ENCODE results near the gene OFD1. TPM values are rescaled to one million over a fixed set of nuclear protein-coding genes. Genes with fewer than 3 reads are reported as not detected.
A peak's percentile ranks its signal among the peaks of the same experiment; 100 is the strongest.

The OFD1 gene
- total RNA-seq, 1 experiment from 2014 or later = 12.9 TPM

DNA sequence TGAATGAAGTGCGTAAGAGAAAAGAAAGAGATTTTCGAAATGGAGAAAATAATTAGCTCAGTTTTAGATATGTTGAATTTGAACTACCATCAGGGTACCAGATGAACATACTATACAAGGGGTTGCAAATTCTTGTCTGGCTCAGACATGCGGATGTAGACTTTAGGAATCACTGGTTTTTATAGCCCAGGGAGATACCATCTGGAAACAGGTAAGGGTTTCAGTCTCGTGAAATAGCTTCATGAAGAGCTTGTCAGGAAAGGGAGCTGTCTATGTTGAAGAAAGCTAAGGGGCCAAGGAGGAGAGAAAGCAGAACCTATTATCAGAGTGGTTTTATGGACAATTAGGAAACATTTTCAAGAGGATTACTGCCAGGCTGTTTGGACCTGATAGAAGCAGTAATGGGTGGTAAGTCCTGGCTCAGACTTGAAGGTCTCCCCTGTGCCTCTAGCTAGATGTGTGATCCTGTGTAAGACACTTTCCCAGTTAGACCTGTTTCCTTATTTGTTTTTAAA is 38.9 kb upstream of the OFD1 start:
- Histone ChIP-seq H3K4me3 (no peak overlapping the region), H3K4me1 (replicated peaks) (peaks cover 11% of the 10 kb centered on the region; the same call in 1 of the 2 replicates)

DNA sequence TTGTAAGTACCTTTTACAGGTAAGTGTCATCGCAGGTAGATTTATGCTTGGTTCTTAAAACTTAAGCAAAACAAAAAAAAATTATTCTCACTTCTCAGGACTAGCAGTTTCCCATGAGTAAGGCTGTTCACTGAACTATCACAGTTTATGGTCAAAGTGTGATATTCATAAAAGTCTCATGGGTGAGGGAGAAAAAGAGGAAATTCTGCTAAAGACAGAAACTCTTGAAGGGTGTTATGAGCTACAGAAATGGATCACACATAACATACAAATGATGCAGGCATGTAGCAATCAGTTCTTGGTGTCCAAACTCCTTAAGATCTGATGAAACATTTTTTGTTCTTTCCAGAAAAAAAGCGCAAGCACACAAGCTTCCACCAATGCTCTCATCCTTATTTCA is 37.1 kb upstream of the OFD1 start:
- Histone ChIP-seq H3K4me3 (no peak overlapping the region), H3K27me3 (replicated peaks) (no peaks in the 10 kb centered on the region), H3K4me1 (replicated peaks) (peaks cover 11% of the 10 kb centered on the region; the same call in 1 of the 2 replicates), H3K27ac (no peak overlapping the region), H3K9me3 (replicated peaks) (no peaks in the 10 kb centered on the region), H3K36me3 (no peaks in the 10 kb centered on the region)
- DNase-seq (ENCODE audit: low read depth in 1 of 2, low spot score in 2 of 2) = no peak

More for the DNA sequence above, 38.9 kb upstream of the OFD1 start:
- Histone ChIP-seq H3K36me3 (no peaks in the 10 kb centered on the region), H3K27me3 (replicated peaks) (no peaks in the 10 kb centered on the region), H3K9me3 (replicated peaks) (no peaks in the 10 kb centered on the region), H3K27ac (no peak overlapping the region)
- DNase-seq (ENCODE audit: low read depth in 1 of 2, low spot score in 2 of 2) = no peak

DNA sequence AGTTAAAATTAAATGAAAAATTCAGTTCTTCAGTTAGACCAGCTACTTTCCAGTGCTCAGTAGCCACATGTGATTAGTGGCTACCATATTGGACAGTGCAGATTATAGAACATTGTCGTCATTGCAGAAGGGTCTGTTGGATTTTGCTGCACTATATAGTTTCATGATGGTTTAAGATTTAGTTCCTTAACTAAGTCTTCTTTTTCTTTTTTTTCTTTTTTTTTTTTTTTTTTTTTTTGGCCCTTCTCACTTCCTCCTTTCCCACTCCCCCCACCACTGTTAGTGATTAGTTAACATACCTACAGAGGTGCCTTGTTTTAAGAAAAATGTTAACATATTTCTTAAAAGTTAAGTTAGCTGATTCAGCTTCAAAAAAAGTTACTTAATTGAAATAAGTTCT is 36.6 kb upstream of the OFD1 start:
- Histone ChIP-seq H3K4me3 (no peak overlapping the region), H3K36me3 (no peaks in the 10 kb centered on the region), H3K27me3 (replicated peaks) (no peaks in the 10 kb centered on the region), H3K27ac (no peak overlapping the region), H3K9me3 (replicated peaks) (no peaks in the 10 kb centered on the region), H3K4me1 (replicated peaks) (peaks cover 11% of the 10 kb centered on the region; the same call in 1 of the 2 replicates)
- DNase-seq (ENCODE audit: low read depth in 1 of 2, low spot score in 2 of 2) = no peak

DNA sequence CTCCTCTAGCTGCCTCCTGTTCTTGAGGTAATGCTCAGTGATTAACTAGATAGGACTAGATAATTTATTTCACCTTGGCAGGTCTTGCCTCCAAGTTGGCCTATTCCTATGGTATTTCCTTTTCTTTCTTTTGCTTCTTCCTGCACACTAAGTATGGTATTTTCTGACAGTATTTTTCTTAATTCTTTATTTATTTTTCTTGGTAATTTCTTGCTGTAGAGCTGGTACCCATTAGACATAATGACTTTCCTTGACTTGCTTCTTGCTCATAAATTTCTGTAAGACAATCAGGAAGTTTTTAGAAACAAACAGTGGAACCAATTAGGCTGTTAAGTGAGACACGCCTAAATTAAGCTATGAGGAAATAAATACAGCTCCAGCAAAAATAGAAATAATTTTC is 36.1 kb upstream of the OFD1 start:
- Histone ChIP-seq H3K36me3 (no peaks in the 10 kb centered on the region), H3K27me3 (replicated peaks) (no peaks in the 10 kb centered on the region), H3K27ac (no peak overlapping the region), H3K4me3 (no peak overlapping the region), H3K9me3 (replicated peaks) (no peaks in the 10 kb centered on the region), H3K4me1 (replicated peaks) (peaks cover 6% of the 10 kb centered on the region; the same call in 1 of the 2 replicates)
- DNase-seq (ENCODE audit: low read depth in 1 of 2, low spot score in 2 of 2) = no peak

DNA sequence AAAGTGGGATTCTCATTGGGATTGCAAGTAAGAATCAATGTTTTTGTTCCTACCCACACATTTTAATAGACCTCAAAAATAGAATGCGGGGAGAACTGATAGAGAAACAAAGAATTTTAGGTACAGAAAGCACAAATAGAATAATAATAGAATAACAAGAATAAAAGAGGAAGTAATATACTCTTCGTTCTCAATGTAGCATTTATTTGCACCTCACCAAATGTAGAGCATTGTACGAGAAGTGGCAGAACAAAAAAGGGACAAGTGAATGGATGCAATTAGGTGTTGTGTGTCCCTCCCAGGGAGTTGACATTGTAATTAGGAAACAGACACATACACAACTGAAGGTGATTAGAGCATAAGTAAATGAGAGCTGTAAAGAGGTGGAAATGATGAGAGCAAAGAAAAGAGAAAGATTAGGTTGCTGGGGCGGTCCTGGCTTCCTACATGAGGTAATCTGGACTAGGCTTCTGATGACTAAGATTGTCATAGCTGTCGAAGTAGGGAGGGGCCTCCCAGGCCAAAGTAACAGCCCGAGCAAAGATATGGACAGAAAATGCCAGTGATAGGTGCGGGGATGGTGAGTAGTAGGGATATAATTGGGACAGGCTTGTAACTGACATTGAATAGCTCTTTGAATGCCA is 35.2 kb upstream of the OFD1 start:
- DNase-seq (ENCODE audit: low read depth in 1 of 2, low spot score in 2 of 2) = no peak
- Histone ChIP-seq H3K4me3 (no peak overlapping the region), H3K27me3 (replicated peaks) (no peaks in the 10 kb centered on the region), H3K9me3 (replicated peaks) (no peaks in the 10 kb centered on the region), H3K27ac (no peak overlapping the region), H3K4me1 (replicated peaks) (no peaks in the 10 kb centered on the region; the same call in 1 of the 2 replicates), H3K36me3 (no peaks in the 10 kb centered on the region)

DNA sequence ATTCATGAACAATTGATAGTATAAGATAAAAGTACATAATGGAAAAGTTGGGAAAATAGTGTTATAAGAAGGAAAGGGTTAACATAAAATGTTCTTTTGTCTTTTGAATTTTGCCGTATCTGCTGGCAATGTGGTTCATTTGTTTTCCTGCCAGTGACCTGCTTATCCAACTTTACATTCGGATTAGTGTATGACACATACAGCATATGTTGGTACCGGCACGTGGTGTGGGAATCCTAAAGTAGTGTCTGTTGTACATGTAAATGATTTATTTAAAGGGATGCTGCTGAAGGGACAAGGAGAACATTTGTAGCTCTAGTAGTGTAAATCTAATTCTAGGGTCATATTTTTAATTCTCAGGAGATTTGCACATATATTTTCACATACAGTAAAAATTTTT is 34.2 kb upstream of the OFD1 start:
- Histone ChIP-seq H3K27ac (no peak overlapping the region), H3K4me1 (replicated peaks) (no peaks in the 10 kb centered on the region), H3K4me3 (no peak overlapping the region), H3K36me3 (no peaks in the 10 kb centered on the region), H3K27me3 (replicated peaks) (no peaks in the 10 kb centered on the region), H3K9me3 (replicated peaks) (no peaks in the 10 kb centered on the region)
- no peak for DNase-seq (ENCODE audit: low read depth in 1 of 2, low spot score in 2 of 2)

DNA sequence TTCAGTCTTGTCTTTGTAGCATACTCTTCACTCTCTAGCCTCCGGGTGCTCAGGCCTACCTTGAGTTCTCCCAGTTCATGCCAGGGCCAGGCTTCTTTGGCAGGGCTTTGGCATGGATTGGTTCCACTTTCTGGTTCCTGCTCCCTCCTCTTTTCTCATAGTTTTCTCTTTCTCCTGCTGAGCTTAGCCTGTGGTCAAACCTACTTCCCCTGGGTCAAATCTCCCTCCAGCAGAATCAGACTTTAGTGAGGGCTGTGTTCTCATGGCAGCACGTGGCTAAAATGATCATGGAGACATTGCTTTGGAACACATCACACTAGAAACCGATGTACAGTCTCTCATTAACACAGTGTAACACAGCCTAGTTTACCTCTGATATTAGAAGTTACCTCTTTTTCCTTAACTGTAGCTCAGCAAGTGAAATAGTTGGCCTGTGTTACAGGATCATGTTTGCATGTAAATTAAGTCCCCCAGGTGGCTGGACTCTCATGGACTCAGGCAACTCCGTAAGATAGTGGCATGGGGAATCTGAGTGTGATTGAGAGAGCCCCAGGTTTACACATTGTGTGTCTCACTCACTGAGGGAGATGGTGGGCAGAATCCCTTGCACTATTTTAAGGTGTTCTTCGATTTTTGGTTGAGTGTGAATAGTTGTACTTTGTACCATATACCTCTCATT is 32.3 kb upstream of the OFD1 start:
- H3K9me3 ChIP-seq (replicated peaks) = no peaks in the 10 kb centered on the region
- DNase-seq (ENCODE audit: low read depth in 1 of 2, low spot score in 2 of 2) = no peak
- no peak overlapping the region for H3K4me3 ChIP-seq
- H3K4me1 ChIP-seq (replicated peaks) = no peaks in the 10 kb centered on the region
- H3K27ac ChIP-seq = no peak overlapping the region
- H3K36me3 ChIP-seq = no peaks in the 10 kb centered on the region
- no peaks in the 10 kb centered on the region for H3K27me3 ChIP-seq (replicated peaks)

DNA sequence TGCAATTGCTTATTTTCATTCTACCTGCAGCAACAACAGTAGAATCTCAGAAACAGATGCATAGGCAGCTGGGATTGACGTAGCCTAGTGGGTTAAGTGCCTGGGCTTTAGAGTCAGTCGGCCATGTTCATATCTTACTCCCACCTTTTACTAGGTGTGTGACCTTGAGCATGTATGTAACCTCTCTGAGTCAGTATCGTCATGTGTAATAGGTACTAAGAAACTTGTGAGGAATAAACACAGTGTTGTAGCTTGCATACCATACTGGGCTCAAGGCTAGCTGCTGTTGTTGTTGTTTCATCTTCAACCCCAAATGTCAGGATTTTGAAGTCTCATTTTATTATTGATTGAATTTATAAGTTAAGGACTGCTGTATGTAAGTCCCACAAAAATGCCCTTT is 31.4 kb upstream of the OFD1 start:
- no peak for DNase-seq (ENCODE audit: low read depth in 1 of 2, low spot score in 2 of 2)

DNA sequence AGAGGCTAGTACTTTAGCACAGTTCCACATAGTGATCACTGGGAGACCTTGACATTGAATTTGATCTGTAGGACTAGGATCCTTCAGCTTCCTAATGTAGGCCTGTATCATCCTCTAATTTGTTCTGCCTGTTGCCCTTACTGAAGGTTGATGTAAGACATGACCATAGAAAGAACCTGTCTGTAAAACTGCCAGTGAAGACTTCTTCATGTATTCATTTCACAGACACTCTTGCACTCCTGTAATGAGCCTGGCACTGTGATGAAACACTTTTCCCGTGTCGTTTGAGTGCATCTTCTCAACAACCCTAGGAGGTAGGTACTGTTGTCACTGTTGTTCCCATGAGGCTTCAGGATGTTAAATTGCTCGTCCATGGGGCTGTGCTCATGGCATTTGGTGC is 31.0 kb upstream of the OFD1 start:
- Histone ChIP-seq H3K4me1 (replicated peaks) (no peaks in the 10 kb centered on the region), H3K4me3 (no peak overlapping the region), H3K36me3 (no peaks in the 10 kb centered on the region; the same call in 1 of the 2 replicates), H3K9me3 (replicated peaks) (no peaks in the 10 kb centered on the region), H3K27ac (no peak overlapping the region), H3K27me3 (replicated peaks) (no peaks in the 10 kb centered on the region)
- no peak for DNase-seq (ENCODE audit: low read depth in 1 of 2, low spot score in 2 of 2)

More for the DNA sequence above, 31.4 kb upstream of the OFD1 start:
- no peaks in the 10 kb centered on the region for H3K9me3 ChIP-seq (replicated peaks)
- H3K27me3 ChIP-seq (replicated peaks) = no peaks in the 10 kb centered on the region
- no peaks in the 10 kb centered on the region for H3K4me1 ChIP-seq (replicated peaks)
- no peak overlapping the region for H3K4me3 ChIP-seq
- H3K36me3 ChIP-seq = no peaks in the 10 kb centered on the region; the same call in 1 of the 2 replicates
- H3K27ac ChIP-seq = no peak overlapping the region

DNA sequence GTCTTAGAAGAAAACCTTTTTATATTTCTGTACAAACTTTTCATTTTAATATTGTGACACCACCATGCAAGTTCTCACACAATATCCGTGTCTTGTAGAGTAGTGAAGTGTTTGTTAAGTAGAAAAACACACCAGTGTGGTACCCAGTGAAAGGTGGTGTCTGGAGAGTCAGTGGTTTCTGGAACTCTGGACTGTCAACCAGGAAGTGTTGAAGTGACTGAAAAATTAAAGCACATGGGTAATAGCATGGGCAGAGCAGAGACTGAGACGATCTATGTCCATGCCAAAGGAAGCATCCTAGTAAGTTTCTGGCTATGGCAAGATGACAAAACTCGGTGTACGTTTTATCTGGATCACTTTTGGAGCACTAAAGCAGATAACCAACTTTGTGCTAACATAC is 23.4 kb upstream of the OFD1 start:
- Histone ChIP-seq H3K36me3 (peaks cover 5% of the 10 kb centered on the region), H3K9me3 (replicated peaks) (no peaks in the 10 kb centered on the region), H3K4me3 (no peak overlapping the region), H3K27me3 (replicated peaks) (no peaks in the 10 kb centered on the region), H3K27ac (no peak overlapping the region), H3K4me1 (replicated peaks) (no peaks in the 10 kb centered on the region)
- DNase-seq (ENCODE audit: low read depth in 1 of 2, low spot score in 2 of 2) = no peak

DNA sequence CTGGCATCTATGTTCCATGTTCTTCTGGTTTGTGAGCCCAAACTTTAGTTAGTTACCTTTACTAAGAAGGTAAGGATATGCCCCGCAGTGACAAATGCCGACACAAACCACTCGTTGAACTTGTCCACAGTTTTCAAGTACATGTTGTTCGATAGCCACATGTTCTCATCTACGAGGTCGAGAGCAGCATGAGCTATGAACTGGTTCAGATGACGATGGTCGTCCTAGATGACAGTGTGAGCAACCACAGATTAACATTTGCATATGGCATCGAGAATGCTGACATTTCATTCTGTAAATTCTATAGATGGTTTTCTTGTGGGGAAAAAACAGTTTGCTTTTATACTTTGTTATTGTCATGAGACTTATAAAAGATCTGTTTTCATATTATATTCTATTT is 18.1 kb upstream of the OFD1 start:
- no peak overlapping the region for H3K4me3 ChIP-seq
- no peak overlapping the region for H3K27ac ChIP-seq
- H3K4me1 ChIP-seq (replicated peaks) = peaks cover 6% of the 10 kb centered on the region; the same call in 1 of the 2 replicates
- no peaks in the 10 kb centered on the region for H3K9me3 ChIP-seq (replicated peaks)
- H3K27me3 ChIP-seq (replicated peaks) = no peaks in the 10 kb centered on the region
- peaks cover 28% of the 10 kb centered on the region for H3K36me3 ChIP-seq
- DNase-seq (ENCODE audit: low read depth in 1 of 2, low spot score in 2 of 2) = no peak

DNA sequence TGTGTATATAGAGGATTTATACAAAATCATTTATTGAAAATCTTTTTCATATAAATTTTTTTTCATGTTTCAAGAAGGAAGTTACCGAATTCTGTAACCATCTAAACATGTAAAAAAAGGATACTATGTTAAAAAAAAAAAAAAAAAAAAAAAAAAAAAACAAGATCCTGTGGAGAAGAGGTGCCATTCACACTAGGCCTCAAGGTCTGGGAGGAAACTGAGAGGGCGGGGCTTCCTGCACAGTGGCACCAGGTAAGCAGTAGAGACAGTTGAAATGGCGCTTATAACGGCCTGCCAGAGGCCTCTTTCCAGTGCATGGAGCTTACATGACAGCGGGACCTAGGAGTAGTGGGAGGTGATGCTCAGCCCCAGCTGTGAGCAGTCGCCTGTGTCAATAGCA is 17.6 kb upstream of the OFD1 start:
- Histone ChIP-seq H3K36me3 (peaks cover 28% of the 10 kb centered on the region), H3K4me1 (replicated peaks) (peaks cover 6% of the 10 kb centered on the region; the same call in 1 of the 2 replicates), H3K27me3 (replicated peaks) (no peaks in the 10 kb centered on the region), H3K4me3 (no peak overlapping the region), H3K9me3 (replicated peaks) (no peaks in the 10 kb centered on the region), H3K27ac (no peak overlapping the region)
- no peak for DNase-seq (ENCODE audit: low read depth in 1 of 2, low spot score in 2 of 2)

DNA sequence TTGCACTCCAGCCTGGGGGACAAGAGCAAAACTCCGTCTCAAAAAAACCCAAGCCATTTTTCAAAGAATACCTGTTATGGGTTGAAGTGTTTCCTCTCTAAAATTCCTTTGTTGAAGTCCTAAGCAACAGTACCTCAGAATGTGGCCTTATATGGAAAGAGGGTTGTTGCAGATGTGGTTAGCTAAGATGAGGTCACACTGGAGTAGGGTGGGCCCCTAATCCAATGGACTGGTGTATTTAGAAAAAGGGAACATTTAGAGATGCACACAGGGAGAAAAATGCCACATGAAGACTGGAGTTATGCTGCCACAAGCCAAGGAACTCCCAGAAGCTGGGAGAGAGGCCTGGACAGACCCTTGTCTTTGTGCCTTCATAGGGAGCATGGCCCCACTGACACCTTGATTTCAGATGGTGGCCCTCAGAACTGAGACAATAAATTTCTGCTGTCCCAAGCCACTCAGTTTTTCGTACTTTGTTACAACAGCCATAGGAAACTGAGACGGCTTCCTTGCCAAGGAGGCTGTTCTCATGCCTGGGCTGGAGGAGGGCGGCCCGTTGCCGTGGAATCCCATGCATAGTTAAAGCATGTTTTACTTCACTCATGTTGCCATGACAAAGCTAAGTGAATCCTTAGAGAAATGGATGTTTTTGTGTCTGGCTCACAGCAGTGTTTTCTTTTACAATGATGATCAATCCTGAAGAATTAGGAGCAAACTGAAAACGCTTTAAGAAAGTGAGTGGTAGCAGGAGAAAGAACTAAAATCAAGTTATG is 16.7 kb upstream of the OFD1 start:
- peak in 1 of 2 experiments; percentile 10 for DNase-seq (ENCODE audit: low read depth in 1 of 2, low spot score in 2 of 2)
- Histone ChIP-seq H3K27ac (peak overlapping the region; percentile 37), H3K9me3 (replicated peaks) (no peaks in the 10 kb centered on the region), H3K27me3 (replicated peaks) (no peaks in the 10 kb centered on the region), H3K4me3 (no peak overlapping the region), H3K4me1 (replicated peaks) (peaks cover 6% of the 10 kb centered on the region; the same call in 1 of the 2 replicates), H3K36me3 (peaks cover 28% of the 10 kb centered on the region)
